IMR-90 (cell line): ENCODE results near the gene SYTL3. TPM values are rescaled to one million over a fixed set of nuclear protein-coding genes. Genes with fewer than 3 reads are reported as not detected.

ENCODE experiments used
- ATAC-seq: fragments of 200-7000 bp; cut with Tn5 transposase; 2 replicates; pipeline ENCODE4 v1.9.1; 2020; ENCODE audit warnings: low read depth, mild to moderate bottlenecking, moderate library complexity
- BruUV-seq: library from RNA; stranded (reverse); fragments of 400-500 nt; replicated peaks from 2 replicates; lab custom pipeline; 2021; lab: Mats Ljungman, UMichigan
- CTCF ChIA-PET: fragments of 300-600 bp; formaldehyde crosslinking; extraction: SDS; loops from one replicate; lab custom pipeline; 2021; ENCODE audit warnings: antibody characterized with exemption; lab: Yijun Ruan, JAX
- POLR2A ChIA-PET: fragments of 300-600 bp; sonication (Branson Sonifier 250); formaldehyde crosslinking; loops from one replicate; lab custom pipeline; 2022; ENCODE audit warnings: antibody characterized with exemption; ENCODE audit not compliant: unreplicated experiment; lab: Charles Lee
- DNase-seq: peaks from one replicate; pipeline ENCODE4 v3.0.0; 2013
- H2AFZ ChIP-seq: replicated peaks from 2 replicates; pipeline ENCODE3; 2013; ENCODE audit warnings: low read length, mild to moderate bottlenecking; ENCODE audit not compliant: poor library complexity
- H2AK5ac ChIP-seq: 2 replicates; pipeline ENCODE4 v1.6.1; 2013; ENCODE audit warnings: low read depth, low read length, inconsistent platforms
- H2AK9ac ChIP-seq: replicated peaks from 2 replicates; pipeline ENCODE3; 2013; ENCODE audit warnings: mild to moderate bottlenecking, low read depth, low read length, moderate library complexity; ENCODE audit not compliant: poor library complexity
- H2BK120ac ChIP-seq: 2 replicates; pipeline ENCODE4 v1.6.1; 2013; ENCODE audit warnings: low read depth, low read length, inconsistent platforms
- H2BK15ac ChIP-seq: 3 replicates; pipeline ENCODE4 v1.6.1; 2013; ENCODE audit warnings: low read depth, low read length, inconsistent platforms
- H2BK20ac ChIP-seq: 2 replicates; pipeline ENCODE4 v1.6.1; 2013; ENCODE audit warnings: low read depth, mild to moderate bottlenecking, inconsistent platforms, low read length, moderate library complexity
- H2BK5ac ChIP-seq: 2 replicates; pipeline ENCODE4 v1.6.1; 2013; ENCODE audit warnings: mild to moderate bottlenecking, low read depth, low read length, inconsistent platforms; ENCODE audit not compliant: poor library complexity, severe bottlenecking
- H3K14ac ChIP-seq: replicated peaks from 2 replicates; pipeline ENCODE4 v1.6.1; 2013; ENCODE audit warnings: low read depth, low read length, inconsistent platforms
- H3K18ac ChIP-seq: 2 replicates; pipeline ENCODE4 v1.6.1; 2013; ENCODE audit warnings: low read depth, low read length, control low read depth
- H3K23ac ChIP-seq: 2 replicates; pipeline ENCODE4 v1.6.1; 2013; ENCODE audit warnings: low read depth, low read length, inconsistent platforms
- H3K27ac ChIP-seq: 2 replicates; pipeline ENCODE4 v1.5.1; 2013; ENCODE audit warnings: mild to moderate bottlenecking, control low read depth, low read length; ENCODE audit not compliant: insufficient read depth
- H3K27me3 ChIP-seq: 2 replicates; pipeline ENCODE4 v1.6.1; 2013; ENCODE audit warnings: low read length; ENCODE audit not compliant: control insufficient read depth, insufficient read depth
- H3K36me3 ChIP-seq: 2 replicates; pipeline ENCODE4 v1.6.1; 2013; ENCODE audit warnings: low read length, mixed read lengths; ENCODE audit not compliant: control insufficient read depth, insufficient read depth
- H3K4ac ChIP-seq: 2 replicates; pipeline ENCODE4 v1.6.1; 2013; ENCODE audit warnings: low read depth, low read length, inconsistent platforms
- H3K4me1 ChIP-seq: 2 replicates; pipeline ENCODE4 v1.6.1; 2013; ENCODE audit warnings: low read length, mixed read lengths; ENCODE audit not compliant: control insufficient read depth, insufficient read depth
- H3K4me2 ChIP-seq: 2 replicates; pipeline ENCODE4 v1.6.1; 2013; ENCODE audit warnings: low read depth, mild to moderate bottlenecking, control low read depth, low read length, moderate library complexity
- H3K4me3 ChIP-seq: 2 replicates; pipeline ENCODE4 v1.5.1; 2013; ENCODE audit warnings: low read depth, mild to moderate bottlenecking, control low read depth, low read length, moderate library complexity; ENCODE audit not compliant: insufficient read depth
- H3K56ac ChIP-seq: 2 replicates; pipeline ENCODE4 v1.6.1; 2013; ENCODE audit warnings: low read length, inconsistent platforms; ENCODE audit not compliant: insufficient read depth; ENCODE audit errors: extremely low read depth
- H3K79me1 ChIP-seq, 2 experiments: 2 replicates each; pipeline ENCODE4 v1.6.1; 2013; ENCODE audit warnings: low read length in 2 of 2, inconsistent platforms in 1 of 2, low read depth in 1 of 2
- H3K9ac ChIP-seq: 2 replicates; pipeline ENCODE4 v1.6.1; 2013; ENCODE audit warnings: low read depth, low read length, control low read depth
- H3K9me1 ChIP-seq: 2 replicates; pipeline ENCODE4 v1.6.1; 2013; ENCODE audit warnings: low read length, inconsistent platforms; ENCODE audit not compliant: insufficient read depth
- H3K9me3 ChIP-seq: 2 replicates; pipeline ENCODE4 v1.6.1; 2013; ENCODE audit warnings: low read length; ENCODE audit not compliant: control insufficient read depth, insufficient read depth
- H4K20me1 ChIP-seq: 2 replicates; pipeline ENCODE4 v1.6.1; 2013; ENCODE audit warnings: low read length, inconsistent platforms; ENCODE audit not compliant: insufficient read depth
- H4K5ac ChIP-seq: 2 replicates; pipeline ENCODE4 v1.6.1; 2013; ENCODE audit warnings: mild to moderate bottlenecking, low read depth, low read length, control low read depth
- H4K8ac ChIP-seq, 2 experiments: 2 replicates each; pipeline ENCODE4 v1.6.1; 2013; ENCODE audit warnings: low read depth in 2 of 2, low read length in 2 of 2, control low read depth in 1 of 2, inconsistent platforms in 1 of 2
- H4K91ac ChIP-seq: 2 replicates; pipeline ENCODE4 v1.6.1; 2013; ENCODE audit warnings: low read depth, low read length, inconsistent platforms; ENCODE audit not compliant: insufficient read depth
- BHLHE40 ChIP-seq: fragments of 150-350 bp; IDR thresholded peaks from 2 replicates; pipeline ENCODE4 v1.6.1; 2016; ENCODE audit warnings: mild to moderate bottlenecking, low read depth, low read length
- CEBPB ChIP-seq: IDR thresholded peaks from 2 replicates; pipeline ENCODE4 v1.6.1; 2012; ENCODE audit warnings: low read depth, low read length, improper control_type of control experiment
- CHD1 ChIP-seq: IDR thresholded peaks from 2 replicates; pipeline ENCODE4 v1.6.1; 2012; ENCODE audit warnings: low read depth, low read length, improper control_type of control experiment
- CTCF ChIP-seq: conservative IDR thresholded peaks from 2 replicates; pipeline ENCODE4 v1.5.1; 2012; ENCODE audit warnings: mild to moderate bottlenecking, low read depth, low read length, improper control_type of control experiment
- ELK1 ChIP-seq: fragments of 150-350 bp; IDR thresholded peaks from 2 replicates; pipeline ENCODE4 v1.6.1; 2016; ENCODE audit warnings: low read depth, mild to moderate bottlenecking, low read length, moderate library complexity, borderline replicate concordance
- FOS ChIP-seq: fragments of 150-350 bp; IDR thresholded peaks from 2 replicates; pipeline ENCODE4 v1.6.1; 2016; ENCODE audit warnings: low read depth, low read length
- MAFK ChIP-seq: IDR thresholded peaks from 2 replicates; pipeline ENCODE4 v1.6.1; 2012; ENCODE audit warnings: low read depth, low read length, improper control_type of control experiment
- MAZ ChIP-seq: IDR thresholded peaks from 2 replicates; pipeline ENCODE4 v1.6.1; 2012; ENCODE audit warnings: low read depth, mild to moderate bottlenecking, low read length, improper control_type of control experiment, moderate library complexity, borderline replicate concordance
- MXI1 ChIP-seq: IDR thresholded peaks from 2 replicates; pipeline ENCODE4 v1.6.1; 2012; ENCODE audit warnings: low read depth, mild to moderate bottlenecking, low read length, moderate library complexity, borderline replicate concordance
- NFE2L2 ChIP-seq: fragments of 150-350 bp; IDR thresholded peaks from 2 replicates; pipeline ENCODE4 v1.6.1; 2016; ENCODE audit warnings: low read depth, mild to moderate bottlenecking, low read length
- POLR2A ChIP-seq: IDR thresholded peaks from 2 replicates; pipeline ENCODE4 v1.6.1; 2012; ENCODE audit warnings: mild to moderate bottlenecking, low read depth, low read length
- RFX5 ChIP-seq: IDR thresholded peaks from 2 replicates; pipeline ENCODE4 v1.8.0; 2012; ENCODE audit warnings: low read depth, mild to moderate bottlenecking, low read length, moderate library complexity
- SMC3 ChIP-seq: fragments of 150-350 bp; IDR thresholded peaks from 2 replicates; pipeline ENCODE4 v1.6.1; 2016; ENCODE audit warnings: low read depth, mild to moderate bottlenecking, antibody characterized with exemption, low read length, moderate library complexity
- USF2 ChIP-seq: fragments of 150-350 bp; IDR thresholded peaks from 2 replicates; pipeline ENCODE4 v1.6.1; 2017; ENCODE audit warnings: mild to moderate bottlenecking, antibody characterized with exemption, low read length, low read depth
- WGBS, 2 experiments: methylation state at CpG; one replicate each; pipeline versions ENCODE4 v1.1.5 to v1.1.7; 2013; ENCODE audit warnings: missing lambda C conversion rate in 2 of 2; ENCODE audit not compliant: insufficient read length in 1 of 2; ENCODE audit errors: extremely low coverage in 2 of 2; 5-methylcytosine and 5-hydroxymethylcytosine counted together
- dilution Hi-C: fragments of 300-500 bp; cut with HindIII; formaldehyde crosslinking; loops from one replicate; pipeline ENCODE4 v1.14.3; 2018; ENCODE audit warnings: low sequenced_read_pairs; ENCODE audit not compliant: unreplicated experiment
- in situ Hi-C: fragments of 300-500 bp; cut with MboI; formaldehyde crosslinking; loops from 3 replicates; pipeline ENCODE4 v1.14.3; 2019; ENCODE audit warnings: low sequenced_read_pairs, inconsistent platforms, mixed read lengths
- intact Hi-C: fragments of 100-400 bp; cut with micrococcal nuclease; formaldehyde crosslinking; loops from 2 replicates; pipeline ENCODE4 v1.10.0; 2022
- polyA plus RNA-seq, 3 experiments: library from polyadenylated mRNA; depleted of rRNA; stranded (reverse); fragments of >200 nt; gene quantifications; 2 replicates each; pipeline ENCODE4 v1.2.3, GENCODE V29; 2012; ENCODE audit warnings: low replicate concordance in 1 of 3
- total RNA-seq: library from RNA; depleted of rRNA; stranded (reverse); fragments of >200 nt; gene quantifications from 2 replicates; pipeline ENCODE4 v1.2.3, GENCODE V29; 2012

Gene SYTL3
- total and polyA plus RNA-seq, 2 of the 4 experiments (the other 2 are of a cell fraction): 2.9 to 4.3 TPM

GRCh38 chr6:158661156-158661685 is 11.4 kb downstream of the SYTL3 start:
- in situ Hi-C loops: no loop called here
- Histone ChIP-seq H2AFZ (no peak overlapping the region), H3K56ac (no peak overlapping the region), H3K4me1 (peaks cover 7% of the 10 kb centered on the region; the same call in 1 of the 2 replicates), H2AK9ac (no peak overlapping the region), H4K20me1 (no peaks in the 10 kb centered on the region), H3K36me3 (no peaks in the 10 kb centered on the region), H2BK120ac (no peak overlapping the region), H3K4ac (no peak overlapping the region), H4K8ac (no peak overlapping the region), H3K4me3 (no peak overlapping the region), H4K91ac (no peak overlapping the region), H3K9me3 (no peaks in the 10 kb centered on the region), H3K27ac (no peak overlapping the region), H3K9me1 (no peaks in the 10 kb centered on the region), H3K27me3 (no peaks in the 10 kb centered on the region), H3K4me2 (no peak overlapping the region), H3K79me1 (0 out of 4 replicates have a peak, but pooled peaks cover 0 to 5% of the 10 kb centered on the region in 2 experiments), H3K9ac (no peak overlapping the region), H3K23ac (no peak overlapping the region), H2AK5ac (no peak overlapping the region; the same call in 1 of the 2 replicates), H4K5ac (no peak overlapping the region), H2BK20ac (no peak overlapping the region), H3K14ac (no peak overlapping the region), H3K18ac (no peak overlapping the region), H2BK5ac (no peak overlapping the region), H2BK15ac (no peak overlapping the region)
- ATAC-seq (no peak), DNase-seq (no peak)
- dilution Hi-C loops: no loop called here
- ChIA-PET POLR2A (no interaction called here), CTCF (interaction anchor here (1.3 to 2.8 kb wide), 3 partner anchors 11 to 30 kb away, joined by 3 to 12 read pairs (median 4); no protein-coding TSS in a partner anchor)
- WGBS, 2 experiments: 100% methylated on average over 1 of the region's 3 CpGs; no CpG with 5 or more reads in 1 of the 2 experiments
- intact Hi-C loops: loop anchor here (5.0 kb wide), 1 partner anchor 36 kb away; no protein-coding TSS in a partner anchor
- no TSS peak for BruUV-seq
- TF ChIP-seq ELK1 (no peak), BHLHE40 (no peak), MAZ (no peak), FOS (no peak), MAFK (no peak), MXI1 (no peak), RFX5 (no peak), USF2 (no peak), CEBPB (no peak), SMC3 (no peak), CHD1 (no peak), NFE2L2 (no peak), CTCF (no peak), POLR2A (no peak)
